CD4-positive, alpha-beta T cell (primary cell): Measurements from ENCODE around the gene KRTAP5-1. TPM values are rescaled to one million over a fixed set of nuclear protein-coding genes. Genes with fewer than 3 reads are reported as not detected.

Experiments used
- ATAC-seq: fragments of 200-7000 bp; cut with Tn5 transposase; one replicate; pipeline ENCODE4 v1.10.0; 2022; ENCODE audit warnings: mild to moderate bottlenecking; ENCODE audit not compliant: poor library complexity
- CTCF ChIA-PET: fragments of 350-600 bp; sonication (Branson Sonifier 250); formaldehyde crosslinking; loops from one replicate; lab custom pipeline; 2021; ENCODE audit warnings: antibody characterized with exemption, inconsistent platforms; lab: Charles Lee
- POLR2A ChIA-PET: fragments of 350-600 bp; sonication (Branson Sonifier 250); formaldehyde crosslinking; loops from one replicate; lab custom pipeline; 2021; ENCODE audit warnings: antibody characterized with exemption, inconsistent platforms; lab: Charles Lee
- DNase-seq, 14 experiments: peaks; one replicate each; pipeline ENCODE4 v3.0.0-alpha.2; 2013 to 2020; ENCODE audit warnings: mixed read lengths in 2 of 14
- H3K27ac ChIP-seq, 2 donors: one replicate each; pipeline versions ENCODE4 v1.5.1 to v1.7.0; 2013; ENCODE audit warnings: low read length in 2 of 2, low read depth in 1 of 2, mild to moderate bottlenecking in 1 of 2
- H3K27me3 ChIP-seq, 2 experiments: 1 replicate in 1 of 2; 2 replicates in 1 of 2; pipeline versions ENCODE4 v1.6.1 to v1.7.0; 2013; ENCODE audit warnings: low read length in 2 of 2, control low read depth in 1 of 2, mild to moderate bottlenecking in 1 of 2, moderate library complexity in 1 of 2; ENCODE audit not compliant: insufficient read depth in 2 of 2, control insufficient read depth in 1 of 2
- H3K36me3 ChIP-seq: one replicate; pipeline ENCODE4 v1.6.1; 2013; ENCODE audit warnings: low read length, control low read depth; ENCODE audit not compliant: insufficient read depth
- H3K4me1 ChIP-seq: one replicate; pipeline ENCODE4 v1.6.1; 2013; ENCODE audit warnings: low read length, control low read depth; ENCODE audit not compliant: insufficient read depth
- H3K4me3 ChIP-seq: one replicate; pipeline ENCODE4 v1.5.1; 2013; ENCODE audit warnings: mild to moderate bottlenecking, low read length, moderate library complexity
- H3K9me3 ChIP-seq, 2 experiments: 1 replicate in 1 of 2; 2 replicates in 1 of 2; pipeline versions ENCODE4 v1.6.1 to v1.7.0; 2013; ENCODE audit warnings: low read length in 2 of 2, mild to moderate bottlenecking in 2 of 2, control low read depth in 1 of 2, moderate library complexity in 1 of 2; ENCODE audit not compliant: control insufficient read depth in 1 of 2, insufficient read depth in 1 of 2
- H3K27ac Mint-ChIP-seq: one replicate; pipeline ENCODE4 v1.8.0; 2020; ENCODE audit warnings: mixed read lengths
- H3K27me3 Mint-ChIP-seq: one replicate; pipeline ENCODE4 v1.8.0; 2021; ENCODE audit warnings: mixed read lengths
- H3K36me3 Mint-ChIP-seq: one replicate; pipeline ENCODE4 v1.8.0; 2021; ENCODE audit warnings: low read depth, mixed read lengths
- H3K4me1 Mint-ChIP-seq: one replicate; pipeline ENCODE4 v1.8.0; 2021; ENCODE audit warnings: low read depth, mixed read lengths
- H3K4me3 Mint-ChIP-seq: one replicate; pipeline ENCODE4 v1.8.0; 2020; ENCODE audit warnings: mild to moderate bottlenecking, mixed read lengths
- H3K9me3 Mint-ChIP-seq: one replicate; pipeline ENCODE4 v1.8.0; 2020; ENCODE audit warnings: mixed read lengths
- CTCF ChIP-seq: fragments of 200-600 bp; IDR thresholded peaks from one replicate; pipeline ENCODE4 v1.8.0; 2022; ENCODE audit warnings: antibody characterized with exemption, mild to moderate bottlenecking
- intact Hi-C, 2 experiments: fragments of 100-400 bp; cut with DNase I in 1 of 2; cut with micrococcal nuclease in 1 of 2; formaldehyde crosslinking; loops; one replicate each; pipeline versions ENCODE4 v1.15.1 to v1.9.0; 2023 to 2025; cut with DNase I, micrococcal nuclease
- total RNA-seq, 174 experiments: library from RNA in 2 of 174; stranded (reverse) in 2 of 174; gene quantifications; one replicate each; pipeline ENCODE4 v1.2.3 and lab custom pipeline; 2021 to 2026

Gene KRTAP5-1
- total RNA-seq, 2 experiments from 2014 or later, result not detected

DNA sequence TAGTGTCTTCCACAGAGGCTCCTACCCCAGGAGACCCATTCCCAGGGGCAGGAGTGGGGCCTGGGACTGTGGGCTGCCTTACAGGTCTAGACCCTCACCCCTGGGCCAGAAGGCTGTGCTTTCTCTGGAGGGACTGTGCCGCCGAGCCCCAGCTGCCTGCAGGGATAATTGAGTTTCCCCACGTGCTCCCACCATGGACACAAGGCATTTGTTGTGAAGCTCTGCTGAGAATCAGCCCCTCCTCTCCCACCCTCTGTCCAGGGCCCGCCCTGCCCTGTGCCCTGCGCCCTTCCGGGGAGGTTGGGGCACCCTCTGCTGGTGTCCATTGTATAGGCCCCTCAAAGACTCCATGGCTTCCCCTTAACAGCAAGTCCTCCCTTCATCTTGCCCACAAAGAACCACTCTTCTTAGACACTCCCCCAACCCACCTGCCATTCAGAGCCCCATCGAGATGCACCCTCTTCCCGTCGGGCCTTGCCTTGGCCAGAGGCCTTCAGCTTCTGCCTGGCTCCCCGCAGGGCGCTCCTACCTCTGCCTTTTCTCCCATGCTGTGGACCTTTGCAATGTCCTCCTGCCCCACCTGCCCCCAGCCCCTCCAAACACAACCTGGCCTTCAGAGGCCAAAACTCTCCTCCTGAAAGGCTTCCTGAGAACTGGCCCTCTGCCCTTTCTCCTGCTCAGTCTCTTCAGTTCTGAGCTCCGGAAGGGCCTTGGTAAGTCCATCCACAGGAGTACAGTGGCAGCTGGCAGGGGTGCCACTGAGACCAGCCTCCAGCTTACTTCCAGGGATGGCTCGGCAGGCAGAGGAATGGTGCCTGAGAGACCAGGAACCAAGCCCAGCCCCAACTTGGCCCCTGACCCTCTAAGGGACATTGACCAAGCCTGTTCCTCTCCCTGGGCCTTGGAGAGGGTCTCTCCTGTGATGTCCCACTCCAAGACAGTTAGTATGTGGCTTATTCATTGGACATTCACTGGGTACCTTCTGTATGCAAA lies 35.4 kb downstream of the KRTAP5-1 start:
- no peak overlapping the region for H3K27ac ChIP-seq
- peaks cover 26% of the 10 kb centered on the region for H3K4me1 ChIP-seq
- peaks cover 26 to 39% of the 10 kb centered on the region in 2 experiments for H3K27me3 ChIP-seq
- POLR2A ChIA-PET, result no interaction called here
- Mint-ChIP-seq H3K4me3 (peak overlapping the region; percentile 62), H3K36me3 (no peaks in the 10 kb centered on the region), H3K27me3 (peaks cover 59% of the 10 kb centered on the region), H3K27ac (no peak overlapping the region), H3K9me3 (no peaks in the 10 kb centered on the region), H3K4me1 (peaks cover 4% of the 10 kb centered on the region)
- CTCF ChIA-PET, result interaction anchor here (1.0 to 5.6 kb wide), 2 partner anchors 25 kb away, joined by 3 to 83 read pairs; no protein-coding TSS in a partner anchor
- H3K4me3 ChIP-seq, result no peak overlapping the region
- no peak for TF ChIP-seq CTCF
- peaks cover 0 to 28% of the 10 kb centered on the region in 2 experiments for H3K9me3 ChIP-seq
- DNase-seq, result no peak
- no peak for ATAC-seq
- intact Hi-C loops, result loop anchor here in 1 of 2 experiments (5.0 kb wide), 1 partner anchor 78 kb away; the partner anchor contains the start of gene KRTAP5-5
- no peaks in the 10 kb centered on the region for H3K36me3 ChIP-seq

- Mint-ChIP-seq H3K27ac (no peak overlapping the region), H3K9me3 (no peaks in the 10 kb centered on the region), H3K4me3 (no peak overlapping the region), H3K27me3 (peaks cover 53% of the 10 kb centered on the region), H3K4me1 (peaks cover 4% of the 10 kb centered on the region), H3K36me3 (no peaks in the 10 kb centered on the region)
- intact Hi-C loops, result loop anchor here in 1 of 2 experiments (5.0 kb wide), 1 partner anchor 79 kb away; the partner anchor contains the start of gene KRTAP5-5
- Histone ChIP-seq H3K9me3 (peaks cover 0 to 29% of the 10 kb centered on the region in 2 experiments), H3K27me3 (peaks cover 26 to 47% of the 10 kb centered on the region in 2 experiments), H3K4me1 (peaks cover 26% of the 10 kb centered on the region), H3K36me3 (no peaks in the 10 kb centered on the region), H3K4me3 (no peak overlapping the region), H3K27ac (no peak overlapping the region)
- ATAC-seq, result no peak
- DNase-seq, result peak in 1 of 14 experiments; percentile 5
- no peak for TF ChIP-seq CTCF
- CTCF ChIA-PET, result interaction anchor here (5.6 kb wide), 1 partner anchor 26 kb away, joined by 83 read pairs; no protein-coding TSS in a partner anchor
- POLR2A ChIA-PET, result no interaction called here
Measured at GRCh38 chr11:1548221-1549070, 36.6 kb downstream of the KRTAP5-1 start.
